ENCODE results near the gene DNAH14. TPM values are rescaled to one million over a fixed set of nuclear protein-coding genes. Genes with fewer than 3 reads are reported as not detected.
A peak's percentile ranks its signal among the peaks of the same experiment; 100 is the strongest.

DNAH14 gene
- total and polyA plus RNA-seq, 2 of the 13 experiments (the other 11 are each of a cell fraction or from before 2014, with no cell fraction given): 4.5 to 27.5 TPM

- no peak overlapping the region for H3K27ac ChIP-seq (ENCODE audit: extremely low read length, insufficient read depth, low read length)
- WGBS (ENCODE audit: low lambda C conversion rate): 82% methylated on average over 8 of the region's 8 CpGs
- ChIA-PET POLR2A (no interaction called here), CTCF (ENCODE audit: low intra/inter-chr PET ratio, low total read pairs) (no interaction called here)
- 0 out of 2 replicates have a peak, but pooled peaks have one; percentile 47 for TF ChIP-seq ZBTB33 (CRISPR knock-in tag; IDR thresholded peaks at IDR 0.05)
- no peak for TF ChIP-seq ZFP90 (CRISPR knock-in tag; IDR thresholded peaks at IDR 0.05; ENCODE audit: borderline replicate concordance)
- H3K9me3 ChIP-seq (ENCODE audit: low read length): no peaks in the 10 kb centered on the region
- H3K4me3 ChIP-seq (replicated peaks in 1 of 3; ENCODE audit: insufficient read depth in 1 of 3, low read depth in 2 of 3, low read length in 3 of 3): no peak overlapping the region
- no peaks in the 10 kb centered on the region for H3K27me3 ChIP-seq (ENCODE audit: control insufficient read depth in 1 of 2, insufficient read depth in 2 of 2, low read length in 2 of 2)
- H3K4me1 ChIP-seq (ENCODE audit: insufficient read depth, low read length): peaks cover 49% of the 10 kb centered on the region
- H3K36me3 ChIP-seq (replicated peaks in 1 of 2; ENCODE audit: control insufficient read depth in 1 of 2, insufficient read depth in 2 of 2, low read length in 2 of 2): peaks cover 19 to 52% of the 10 kb centered on the region in 2 experiments
- ATAC-seq: no peak
- no peaks in the 10 kb centered on the region for H4K20me1 ChIP-seq (ENCODE audit: insufficient read depth, low read length)
- H3K79me2 ChIP-seq (ENCODE audit: insufficient read depth, low read length): peaks cover 6% of the 10 kb centered on the region
- H3K9ac ChIP-seq (ENCODE audit: insufficient read depth, low read depth, low read length): no peak overlapping the region
- H3K4me2 ChIP-seq (ENCODE audit: low read depth, low read length): no peak overlapping the region
- BruUV-seq (replicated peaks): no TSS peak
- no peak for DNase-seq (ENCODE audit: low spot score)
- in situ Hi-C loops (cut with HindIII; ENCODE audit: extremely low pct_ligation_motif_present, low pct_unique_long_range_greater_than_20kb) (no loop called here), intact Hi-C loops (cut with micrococcal nuclease; ENCODE audit: unreplicated experiment) (no loop called here)
- H2AFZ ChIP-seq (ENCODE audit: low read length): no peak overlapping the region
- FAIRE-seq: no peak
Measured at GRCh38 chr1:225409051-225409450, 479.6 kb downstream of the DNAH14 start.

GRCh38 chr1:225410036-225410435 lies 480.6 kb downstream of the DNAH14 start:
- H3K4me1 ChIP-seq (ENCODE audit: insufficient read depth, low read length): peaks cover 57% of the 10 kb centered on the region
- BruUV-seq (replicated peaks): no TSS peak
- no peak for FAIRE-seq
- H3K36me3 ChIP-seq (replicated peaks in 1 of 2; ENCODE audit: control insufficient read depth in 1 of 2, insufficient read depth in 2 of 2, low read length in 2 of 2): peaks cover 22 to 54% of the 10 kb centered on the region in 2 experiments
- in situ Hi-C loops (cut with HindIII; ENCODE audit: extremely low pct_ligation_motif_present, low pct_unique_long_range_greater_than_20kb): no loop called here
- H3K9ac ChIP-seq (ENCODE audit: insufficient read depth, low read depth, low read length): no peak overlapping the region
- H3K27me3 ChIP-seq (ENCODE audit: control insufficient read depth in 1 of 2, insufficient read depth in 2 of 2, low read length in 2 of 2): no peaks in the 10 kb centered on the region
- no peaks in the 10 kb centered on the region for H3K9me3 ChIP-seq (ENCODE audit: low read length)
- no peak overlapping the region for H3K27ac ChIP-seq (ENCODE audit: extremely low read length, insufficient read depth, low read length)
- H2AFZ ChIP-seq (ENCODE audit: low read length): no peak overlapping the region
- CTCF ChIA-PET (ENCODE audit: low intra/inter-chr PET ratio, low total read pairs): no interaction called here
- DNase-seq (ENCODE audit: low spot score): no peak
- ATAC-seq: no peak
- 94% methylated on average over 6 of the region's 6 CpGs for WGBS (ENCODE audit: low lambda C conversion rate)
- no peak overlapping the region for H3K4me3 ChIP-seq (replicated peaks in 1 of 3; ENCODE audit: insufficient read depth in 1 of 3, low read depth in 2 of 3, low read length in 3 of 3)
- POLR2A ChIA-PET: no interaction called here
- intact Hi-C loops (cut with micrococcal nuclease; ENCODE audit: unreplicated experiment): no loop called here
- H3K79me2 ChIP-seq (ENCODE audit: insufficient read depth, low read length): peaks cover 6% of the 10 kb centered on the region
- no peaks in the 10 kb centered on the region for H4K20me1 ChIP-seq (ENCODE audit: insufficient read depth, low read length)
- H3K4me2 ChIP-seq (ENCODE audit: low read depth, low read length): no peak overlapping the region
- no peak for TF ChIP-seq ONECUT2 (CRISPR knock-in tag; IDR thresholded peaks at IDR 0.05)
- TF ChIP-seq ZNF20 (CRISPR knock-in tag; IDR thresholded peaks at IDR 0.05): no peak
- no peak for TF ChIP-seq SKI (IDR thresholded peaks at IDR 0.05; ENCODE audit: partially characterized antibody)
- TF ChIP-seq NFKBIZ (CRISPR knock-in tag; IDR thresholded peaks at IDR 0.05): no peak
- no peak for TF ChIP-seq KLF15 (CRISPR knock-in tag; IDR thresholded peaks at IDR 0.05; ENCODE audit: borderline replicate concordance)
- TF ChIP-seq ZNF788 (CRISPR knock-in tag; IDR thresholded peaks at IDR 0.05; ENCODE audit: borderline replicate concordance): no peak
- no peak for TF ChIP-seq DMTF1 (CRISPR knock-in tag; IDR thresholded peaks at IDR 0.05)
- TF ChIP-seq CEBPB (IDR thresholded peaks at IDR 0.05; ENCODE audit: borderline replicate concordance, low read depth, low read length): no peak
- TF ChIP-seq ZNF784 (CRISPR knock-in tag; IDR thresholded peaks at IDR 0.05; ENCODE audit: borderline replicate concordance): no peak
- TF ChIP-seq ZNF558 (CRISPR knock-in tag; IDR thresholded peaks at IDR 0.05; ENCODE audit: borderline replicate concordance): no peak
- TF ChIP-seq SMAD9 (CRISPR knock-in tag; IDR thresholded peaks at IDR 0.05): no peak
